SKM-1 (cell line): ENCODE measurements around the gene SUGP2.
"Not testable (repeated sequence)": the region's sequence is repeated elsewhere in the genome, so short reads cannot be mapped to it uniquely, and the experiment has no call there.

Experiments used
- DNase-seq: peaks from one replicate; lab custom pipeline; 2025; ENCODE audit not compliant: unreplicated experiment; lab: John Stamatoyannopoulos, UW

The SUGP2 gene

GRCh38 chr19:18955042-18955441 lies 78.3 kb downstream of the SUGP2 start:
- no peak for DNase-seq

- no peak for DNase-seq
Observed at GRCh38 chr19:18954094-18954493, 79.2 kb downstream of the SUGP2 start.

- not testable (repeated sequence) for DNase-seq
Observed at GRCh38 chr19:18952364-18953003, 80.8 kb downstream of the SUGP2 start.

- DNase-seq: no peak
Observed at GRCh38 chr19:18951721-18952281, 81.5 kb downstream of the SUGP2 start.

GRCh38 chr19:18949858-18950257 lies 83.5 kb downstream of the SUGP2 start:
- no peak for DNase-seq

- no peak for DNase-seq
Observed at GRCh38 chr19:18948976-18949356, 84.4 kb downstream of the SUGP2 start.

GRCh38 chr19:18948075-18948975 lies 85.0 kb downstream of the SUGP2 start:
- no peak for DNase-seq

- DNase-seq: no peak
Observed at GRCh38 chr19:18946918-18947317, 86.4 kb downstream of the SUGP2 start.

- no peak for DNase-seq
Observed at GRCh38 chr19:18946335-18946734, 87.0 kb downstream of the SUGP2 start.

- DNase-seq: no peak
Observed at GRCh38 chr19:18945297-18945696, 88.0 kb downstream of the SUGP2 start.

- DNase-seq: no peak
Observed at GRCh38 chr19:18943465-18943864, 89.9 kb downstream of the SUGP2 start.

- DNase-seq: no peak
Observed at GRCh38 chr19:18942692-18943091, 90.6 kb downstream of the SUGP2 start.

GRCh38 chr19:18941628-18942354 lies 91.5 kb downstream of the SUGP2 start:
- no peak for DNase-seq
